Astrocyte of the cerebellum (primary cell): ENCODE results near the gene FLT1.

Source experiments
- DNase-seq: peaks from one replicate; pipeline ENCODE4 v3.0.0-alpha.2; 2011; ENCODE audit warnings: low read depth
- H3K4me3 ChIP-seq: 2 replicates; pipeline ENCODE4 v1.5.1; 2011; ENCODE audit warnings: mild to moderate bottlenecking, low read depth, low read length, moderate library complexity
- in situ Hi-C: cut with HindIII; loops from 2 replicates; pipeline ENCODE4 v1.10.0; 2017; ENCODE audit warnings: low sequenced_read_pairs
- TF ChIP-seq, protein P1 (sequence below): IDR thresholded peaks from 2 replicates; pipeline ENCODE4 v1.5.1; 2012; ENCODE audit warnings: low read length, low read depth, moderate library complexity, mild to moderate bottlenecking; ENCODE audit errors: missing control alignments

The FLT1 gene

DNA sequence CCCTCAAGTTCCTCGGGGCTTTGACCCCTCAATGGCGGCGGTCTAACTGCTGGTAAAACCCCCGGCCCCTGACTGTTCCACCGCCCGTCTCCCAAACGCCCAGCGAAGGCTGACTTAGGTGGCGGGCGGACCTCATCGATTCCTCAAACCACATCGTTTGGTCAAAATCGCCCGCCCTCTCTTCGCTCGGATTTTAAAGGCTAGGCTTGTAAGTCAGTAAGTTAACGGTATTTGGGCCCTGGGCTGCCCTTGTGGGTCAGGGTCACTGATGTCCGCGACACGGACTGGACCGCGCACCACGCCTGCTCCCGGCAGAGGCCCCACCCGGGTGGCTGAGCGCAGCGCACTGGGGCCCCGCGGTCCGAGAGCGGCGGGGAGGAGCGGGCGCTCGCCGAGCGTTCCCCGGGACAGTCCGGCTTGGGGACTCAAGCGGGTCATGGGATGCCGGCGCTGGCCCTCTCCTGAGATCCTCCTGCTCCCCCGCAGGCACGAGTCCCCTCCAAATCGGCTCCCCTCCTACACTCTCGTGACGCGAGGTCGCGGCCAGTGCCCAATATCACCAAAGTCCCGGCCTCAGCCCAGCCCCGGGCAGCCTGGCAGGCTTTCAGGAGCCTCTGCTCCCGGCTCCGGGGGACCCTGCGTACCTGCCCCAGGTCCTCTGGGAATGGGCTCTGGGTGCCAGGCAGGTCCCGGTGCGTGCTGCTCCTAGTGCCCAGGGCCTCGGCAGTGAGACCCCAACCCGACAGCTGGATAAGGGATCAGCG lies 1.0 kb downstream of the FLT1 start:
- H3K4me3 ChIP-seq, result peak overlapping the region; percentile 40
- no peak for DNase-seq
- TF ChIP-seq, protein P1, sequence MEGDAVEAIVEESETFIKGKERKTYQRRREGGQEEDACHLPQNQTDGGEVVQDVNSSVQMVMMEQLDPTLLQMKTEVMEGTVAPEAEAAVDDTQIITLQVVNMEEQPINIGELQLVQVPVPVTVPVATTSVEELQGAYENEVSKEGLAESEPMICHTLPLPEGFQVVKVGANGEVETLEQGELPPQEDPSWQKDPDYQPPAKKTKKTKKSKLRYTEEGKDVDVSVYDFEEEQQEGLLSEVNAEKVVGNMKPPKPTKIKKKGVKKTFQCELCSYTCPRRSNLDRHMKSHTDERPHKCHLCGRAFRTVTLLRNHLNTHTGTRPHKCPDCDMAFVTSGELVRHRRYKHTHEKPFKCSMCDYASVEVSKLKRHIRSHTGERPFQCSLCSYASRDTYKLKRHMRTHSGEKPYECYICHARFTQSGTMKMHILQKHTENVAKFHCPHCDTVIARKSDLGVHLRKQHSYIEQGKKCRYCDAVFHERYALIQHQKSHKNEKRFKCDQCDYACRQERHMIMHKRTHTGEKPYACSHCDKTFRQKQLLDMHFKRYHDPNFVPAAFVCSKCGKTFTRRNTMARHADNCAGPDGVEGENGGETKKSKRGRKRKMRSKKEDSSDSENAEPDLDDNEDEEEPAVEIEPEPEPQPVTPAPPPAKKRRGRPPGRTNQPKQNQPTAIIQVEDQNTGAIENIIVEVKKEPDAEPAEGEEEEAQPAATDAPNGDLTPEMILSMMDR, result no peak
- in situ Hi-C loops, result no loop called here

DNA sequence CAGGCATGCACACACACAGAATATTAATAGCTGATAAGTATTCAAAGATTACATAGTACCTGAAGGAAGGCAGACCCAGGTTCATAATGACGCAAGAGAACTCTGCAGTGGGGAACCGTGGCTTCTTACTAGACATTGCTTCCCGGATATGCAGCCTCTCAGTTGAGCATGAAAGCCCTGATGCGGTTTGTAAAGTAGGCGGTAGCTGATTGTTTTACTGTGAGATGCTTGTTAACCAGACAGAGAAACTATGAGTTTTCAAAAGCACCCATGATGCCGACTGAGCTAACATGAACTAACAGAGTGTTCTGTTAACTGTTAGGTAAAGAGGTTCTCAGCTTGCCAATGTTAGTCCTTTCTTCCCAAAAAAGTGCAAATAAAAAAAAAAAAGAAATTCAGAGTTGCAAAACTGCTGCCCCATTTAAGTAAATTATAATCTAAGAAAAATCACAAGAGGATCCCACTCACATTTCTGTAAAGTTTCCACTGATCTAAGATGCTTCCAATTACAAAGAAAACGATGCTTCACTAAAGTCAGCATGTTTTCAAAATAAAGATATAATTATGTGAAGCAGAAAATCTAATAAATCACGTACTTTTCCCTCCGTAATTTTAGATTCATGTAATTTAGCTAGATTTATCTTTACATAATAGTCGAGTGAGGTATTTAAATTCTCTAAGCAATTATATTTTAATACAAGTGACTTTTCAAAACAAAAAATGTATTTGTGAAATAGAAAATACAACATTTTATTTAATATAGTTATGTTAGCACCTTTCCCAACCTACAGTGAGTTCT lies 2.2 kb downstream of the FLT1 start:
- DNase-seq, result no peak
- TF ChIP-seq, protein P1, result no peak
- in situ Hi-C loops, result no loop called here
- H3K4me3 ChIP-seq, result no peak overlapping the region

DNA sequence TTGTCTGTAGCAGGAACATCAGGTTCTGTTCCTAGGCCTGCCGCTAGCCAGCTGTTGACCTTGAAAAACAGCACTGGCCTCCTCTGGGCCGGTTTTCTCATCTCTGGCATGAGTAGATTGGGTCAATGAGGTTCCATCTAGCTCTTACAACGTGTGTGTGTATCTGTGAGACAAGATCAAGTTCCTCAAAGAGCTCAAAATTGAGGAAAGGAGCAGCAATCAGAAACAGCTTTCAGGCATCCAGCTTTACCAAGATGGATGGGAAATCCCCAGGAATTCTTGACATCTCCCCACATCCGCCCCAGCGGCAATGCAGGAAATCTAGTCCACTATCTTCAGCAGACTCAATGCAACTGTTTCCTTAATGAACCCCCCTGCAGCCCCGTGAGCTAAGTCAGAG lies 4.9 kb downstream of the FLT1 start:
- H3K4me3 ChIP-seq, result no peak overlapping the region
- no peak for DNase-seq
- TF ChIP-seq, protein P1, result no peak
- in situ Hi-C loops, result no loop called here

DNA sequence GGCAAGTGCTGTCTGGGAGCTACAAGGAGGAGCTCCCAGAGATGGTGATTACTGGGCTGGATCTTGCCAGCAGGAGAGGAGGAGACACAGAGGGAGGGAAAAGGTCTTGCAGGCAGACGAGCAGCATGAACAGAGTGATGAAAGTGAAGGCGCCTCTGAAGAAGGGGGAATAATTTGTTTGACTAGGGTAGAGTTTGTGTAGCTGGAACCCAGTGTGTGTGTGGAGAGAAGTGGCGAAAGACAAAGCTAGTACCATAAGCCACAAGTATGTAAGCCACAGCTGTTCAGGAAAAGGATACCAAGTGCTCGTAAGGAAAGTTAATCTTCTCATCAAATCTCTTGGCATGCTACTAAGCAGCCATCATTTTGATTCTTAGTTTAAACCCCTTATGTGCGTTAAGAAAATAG lies 5.4 kb downstream of the FLT1 start:
- TF ChIP-seq, protein P1, result no peak
- in situ Hi-C loops, result no loop called here
- H3K4me3 ChIP-seq, result no peak overlapping the region
- DNase-seq, result no peak

DNA sequence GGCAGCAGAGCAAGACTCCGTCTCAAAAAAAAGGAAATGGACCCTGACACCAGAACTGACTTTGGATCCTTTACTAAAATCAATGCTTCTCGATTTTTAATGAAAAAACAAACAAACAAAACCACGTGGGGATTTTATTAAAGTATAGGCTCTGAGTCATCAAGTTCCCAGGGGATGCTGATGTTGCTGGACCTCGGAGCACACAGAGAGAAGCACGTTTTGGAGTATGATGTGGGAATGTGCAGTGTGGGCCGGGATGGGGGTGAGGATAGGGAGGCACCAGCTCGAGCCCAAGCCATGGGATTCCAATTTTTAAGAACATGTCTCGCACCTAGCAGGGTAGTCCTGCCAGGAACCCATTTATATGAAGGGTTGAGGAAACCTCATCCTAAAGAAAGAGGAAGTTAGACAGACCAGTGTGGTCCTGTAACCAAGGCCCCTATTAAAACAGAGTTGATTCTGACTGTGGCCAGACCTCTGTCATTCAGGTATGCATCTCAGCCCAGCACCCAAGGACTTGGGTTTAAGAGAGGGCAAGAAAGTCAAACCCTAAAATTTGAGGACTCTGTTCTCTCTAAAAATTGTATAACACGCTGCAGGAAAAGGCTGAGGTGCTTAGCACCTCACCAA lies 6.4 kb downstream of the FLT1 start:
- in situ Hi-C loops, result no loop called here
- DNase-seq, result no peak
- no peak overlapping the region for H3K4me3 ChIP-seq
- TF ChIP-seq, protein P1, result no peak

DNA sequence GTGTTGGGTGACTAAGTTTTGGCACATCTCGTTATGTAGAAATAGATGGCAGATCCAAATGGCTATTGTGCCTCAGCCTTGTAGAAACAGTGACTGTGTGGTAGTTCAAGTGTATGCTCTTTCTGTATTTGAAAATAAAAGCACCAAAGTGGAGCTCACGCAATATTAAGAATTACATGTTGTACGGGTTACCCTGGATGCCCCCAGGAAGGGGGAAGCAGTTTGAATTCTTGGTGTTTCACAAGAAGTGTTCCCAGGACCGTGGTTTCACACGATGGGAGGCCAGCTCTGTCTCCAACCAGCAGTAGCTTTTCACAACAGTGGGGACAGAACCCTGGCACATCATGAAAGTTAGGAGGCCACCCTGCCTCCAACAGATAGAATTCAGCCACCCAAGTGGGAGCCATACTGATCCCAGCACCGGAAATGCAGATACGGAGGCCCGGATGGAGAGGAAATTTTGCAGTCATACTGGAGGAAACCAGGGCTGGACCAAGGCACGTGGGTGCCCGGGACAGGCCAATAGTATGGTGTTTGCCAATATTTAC lies 8.9 kb downstream of the FLT1 start:
- H3K4me3 ChIP-seq, result no peak overlapping the region
- in situ Hi-C loops, result no loop called here
- TF ChIP-seq, protein P1, result no peak
- no peak for DNase-seq
